ENCODE results near the gene FEN1.

GRCh38 chr11:61765550-61766253 is 27.0 kb upstream of the FEN1 start:
- TF ChIP-seq PHF8 (IDR thresholded peaks at IDR 0.05; ENCODE audit: borderline replicate concordance, low read depth) (no peak), CTCF (IDR thresholded peaks at IDR 0.05) (no peak), CEBPB (IDR thresholded peaks at IDR 0.05) (no peak), EHMT2 (IDR thresholded peaks at IDR 0.05; ENCODE audit: low read depth) (no peak), NPAS2 (CRISPR knock-in tag; IDR thresholded peaks at IDR 0.05; ENCODE audit: borderline replicate concordance) (no peak), RNF2 (IDR thresholded peaks at IDR 0.05; ENCODE audit: borderline replicate concordance, low read depth) (no peak)

All from A549 (cell line).